Activated CD8-positive, alpha-beta memory T cell treated with anti-CD3 and anti-CD28 coated beads for 36 hours (primary cell): Measurements from ENCODE around the gene ALG2. TPM values are rescaled to one million over a fixed set of nuclear protein-coding genes. Genes with fewer than 3 reads are reported as not detected.
"Not testable (repeated sequence)": the region's sequence is repeated elsewhere in the genome, so short reads cannot be mapped to it uniquely, and the experiment has no call there.

Experiments
- CTCF ChIA-PET: fragments of 350-600 bp; sonication (Branson Sonifier 250); formaldehyde crosslinking; loops from one replicate; lab custom pipeline; 2021; ENCODE audit warnings: antibody characterized with exemption; lab: Charles Lee
- POLR2A ChIA-PET: fragments of 350-600 bp; sonication (Branson Sonifier 250); formaldehyde crosslinking; loops from one replicate; lab custom pipeline; 2021; ENCODE audit warnings: antibody characterized with exemption; lab: Charles Lee
- total RNA-seq, 2 experiments: library from RNA; stranded (reverse); gene quantifications; one replicate each; pipeline ENCODE4 v1.2.3, GENCODE V29; 2021

ALG2 gene
- total RNA-seq, 2 experiments from 2014 or later, result 29.0 to 29.3 TPM

GRCh38 chr9:99211746-99212145 lies 10.0 kb downstream of the ALG2 start:
- CTCF ChIA-PET, result no interaction called here

GRCh38 chr9:99210572-99210971 lies 11.2 kb downstream of the ALG2 start:
- CTCF ChIA-PET, result no interaction called here

More at GRCh38 chr9:99211746-99212145, 10.0 kb downstream of the ALG2 start:
- POLR2A ChIA-PET, result no interaction called here

GRCh38 chr9:99201603-99202002 lies 20.1 kb downstream of the ALG2 start:
- CTCF ChIA-PET, result no interaction called here

More at GRCh38 chr9:99210572-99210971, 11.2 kb downstream of the ALG2 start:
- POLR2A ChIA-PET, result no interaction called here

GRCh38 chr9:99199938-99200539 lies 21.7 kb downstream of the ALG2 start:
- ChIA-PET POLR2A (no interaction called here), CTCF (no interaction called here)

More at GRCh38 chr9:99201603-99202002, 20.1 kb downstream of the ALG2 start:
- POLR2A ChIA-PET, result no interaction called here

- ChIA-PET POLR2A (no interaction called here), CTCF (interaction anchor here (3.6 kb wide), 1 partner anchor 13 kb away, joined by 15 read pairs; no protein-coding TSS in a partner anchor)
Measured at GRCh38 chr9:99197987-99198386, 23.8 kb downstream of the ALG2 start.

- POLR2A ChIA-PET, result no interaction called here
- CTCF ChIA-PET, result interaction anchor here (3.6 kb wide), 1 partner anchor 12 kb away, joined by 15 read pairs; no protein-coding TSS in a partner anchor
Measured at GRCh38 chr9:99197124-99197630, 24.6 kb downstream of the ALG2 start.

GRCh38 chr9:99196484-99196883 lies 25.3 kb downstream of the ALG2 start:
- POLR2A ChIA-PET, result not testable (repeated sequence)
- CTCF ChIA-PET, result interaction anchor here (3.6 kb wide), 1 partner anchor 12 kb away, joined by 15 read pairs; no protein-coding TSS in a partner anchor

GRCh38 chr9:99193466-99193821 lies 28.3 kb downstream of the ALG2 start:
- CTCF ChIA-PET, result interaction anchor here (1.1 kb wide), 1 partner anchor 9 kb away, joined by 5 read pairs; no protein-coding TSS in a partner anchor

GRCh38 chr9:99192786-99193465 lies 28.8 kb downstream of the ALG2 start:
- ChIA-PET POLR2A (no interaction called here), CTCF (no interaction called here)

More at GRCh38 chr9:99193466-99193821, 28.3 kb downstream of the ALG2 start:
- POLR2A ChIA-PET, result no interaction called here

GRCh38 chr9:99190597-99191283 lies 31.0 kb downstream of the ALG2 start:
- CTCF ChIA-PET, result no interaction called here

GRCh38 chr9:99189887-99190596 lies 31.7 kb downstream of the ALG2 start:
- CTCF ChIA-PET, result no interaction called here
- POLR2A ChIA-PET, result no interaction called here

More at GRCh38 chr9:99190597-99191283, 31.0 kb downstream of the ALG2 start:
- POLR2A ChIA-PET, result no interaction called here

- CTCF ChIA-PET, result no interaction called here
- POLR2A ChIA-PET, result no interaction called here
Measured at GRCh38 chr9:99189186-99189585, 32.6 kb downstream of the ALG2 start.

GRCh38 chr9:99187311-99187710 lies 34.4 kb downstream of the ALG2 start:
- CTCF ChIA-PET, result no interaction called here

GRCh38 chr9:99185934-99186333 lies 35.8 kb downstream of the ALG2 start:
- POLR2A ChIA-PET, result no interaction called here
- CTCF ChIA-PET, result interaction anchor here (0.7 to 2.1 kb wide), 7 partner anchors 11 to 639 kb away, joined by 3 to 15 read pairs (median 7); partner anchors contain the start of genes ALG2 and SEC61B

More at GRCh38 chr9:99187311-99187710, 34.4 kb downstream of the ALG2 start:
- POLR2A ChIA-PET, result no interaction called here

GRCh38 chr9:99185348-99185632 lies 36.5 kb downstream of the ALG2 start:
- ChIA-PET POLR2A (interaction anchor here (0.6 kb wide), 1 partner anchor 175 kb away, joined by 4 read pairs; no protein-coding TSS in a partner anchor), CTCF (interaction anchor here (0.6 to 2.1 kb wide), 14 partner anchors 9 to 831 kb away, joined by 3 to 15 read pairs (median 4); partner anchors contain the start of genes ALG2 and SEC61B)

- POLR2A ChIA-PET, result interaction anchor here (0.6 kb wide), 1 partner anchor 175 kb away, joined by 4 read pairs; no protein-coding TSS in a partner anchor
Measured at GRCh38 chr9:99184475-99185347, 37.0 kb downstream of the ALG2 start.

GRCh38 chr9:99184110-99184474 lies 37.6 kb downstream of the ALG2 start:
- CTCF ChIA-PET, result interaction anchor here (1.3 to 2.1 kb wide), 10 partner anchors 13 to 833 kb away, joined by 3 to 15 read pairs (median 6); partner anchors contain the start of genes ALG2 and SEC61B
- POLR2A ChIA-PET, result no interaction called here

More at GRCh38 chr9:99184475-99185347, 37.0 kb downstream of the ALG2 start:
- CTCF ChIA-PET, result interaction anchor here (0.6 to 2.1 kb wide), 14 partner anchors 9 to 832 kb away, joined by 3 to 15 read pairs (median 4); partner anchors contain the start of genes ALG2 and SEC61B

GRCh38 chr9:99183616-99184015 lies 38.1 kb downstream of the ALG2 start:
- ChIA-PET POLR2A (no interaction called here), CTCF (interaction anchor here (1.7 kb wide), 1 partner anchor 81 kb away, joined by 4 read pairs; no protein-coding TSS in a partner anchor)
